H1 (cell line): ENCODE measurements around the gene CDC42EP1. TPM values are rescaled to one million over a fixed set of nuclear protein-coding genes. Genes with fewer than 3 reads are reported as not detected.

Experiments used
- CTCF ChIA-PET: fragments of 300-600 bp; sonication (Branson Sonifier 250); formaldehyde crosslinking; loops from one replicate; lab custom pipeline; 2021; ENCODE audit not compliant: partially characterized antibody; lab: Charles Lee
- POLR2A ChIA-PET: fragments of 300-600 bp; sonication (Branson Sonifier 250); formaldehyde crosslinking; loops from one replicate; lab custom pipeline; 2021; ENCODE audit warnings: inconsistent platforms; ENCODE audit not compliant: partially characterized antibody; lab: Charles Lee
- DNase-seq, 2 experiments: peaks; one replicate each; pipeline versions ENCODE4 v3.0.0 to v3.0.0-alpha.2; 2010 to 2022; ENCODE audit warnings: low spot score in 2 of 2, low read depth in 1 of 2, mixed read lengths in 1 of 2
- FAIRE-seq: peaks from 2 replicates; lab custom pipeline; 2011; peaks lifted over from hg19 to GRCh38; lab: Jason Lieb, UNC
- H2AFZ ChIP-seq: 2 replicates; pipeline ENCODE4 v1.8.1; 2012; ENCODE audit warnings: low read length, inconsistent platforms
- H2AK5ac ChIP-seq: 2 replicates; pipeline ENCODE4 v1.6.1; 2013; ENCODE audit warnings: low read depth, low read length
- H2BK120ac ChIP-seq: replicated peaks from 2 replicates; pipeline ENCODE3; 2013; ENCODE audit warnings: low read depth, low read length, inconsistent platforms
- H2BK12ac ChIP-seq: 2 replicates; pipeline ENCODE4 v1.6.1; 2013; ENCODE audit warnings: low read depth, low read length
- H2BK15ac ChIP-seq: 2 replicates; pipeline ENCODE4 v1.6.1; 2013; ENCODE audit warnings: low read length
- H2BK20ac ChIP-seq: 2 replicates; pipeline ENCODE4 v1.6.1; 2013; ENCODE audit warnings: low read length
- H2BK5ac ChIP-seq: 2 replicates; pipeline ENCODE4 v1.6.1; 2013; ENCODE audit warnings: low read depth, low read length
- H3K14ac ChIP-seq: 2 replicates; pipeline ENCODE4 v1.6.1; 2013; ENCODE audit warnings: inconsistent platforms; ENCODE audit not compliant: insufficient read length
- H3K18ac ChIP-seq: 2 replicates; pipeline ENCODE4 v1.6.1; 2013; ENCODE audit warnings: low read length; ENCODE audit errors: extremely low read depth
- H3K23ac ChIP-seq: 2 replicates; pipeline ENCODE4 v1.6.1; 2013; ENCODE audit warnings: inconsistent platforms; ENCODE audit not compliant: insufficient read length
- H3K23me2 ChIP-seq: 2 replicates; pipeline ENCODE4 v1.6.1; 2013; ENCODE audit warnings: low read depth, low read length
- H3K27ac ChIP-seq: 2 replicates; pipeline ENCODE4 v1.6.1; 2011; ENCODE audit warnings: low read depth, low read length, inconsistent platforms
- H3K27me3 ChIP-seq, 4 experiments: replicated peaks in 1 of 4; 1 replicate in 1 of 4; 2 replicates in 3 of 4; pipeline versions ENCODE4 v1.6.1 to v1.8.1; 2011 to 2013; ENCODE audit warnings: low read length in 3 of 4, mild to moderate bottlenecking in 3 of 4, inconsistent platforms in 2 of 4, mixed read lengths in 2 of 4, moderate library complexity in 1 of 4; ENCODE audit not compliant: control insufficient read depth in 3 of 4, insufficient read depth in 3 of 4; ENCODE audit errors: extremely low read depth in 1 of 4
- H3K36me3 ChIP-seq, 4 experiments: 2 replicates each; pipeline versions ENCODE4 v1.6.1 to v1.8.1; 2011 to 2013; ENCODE audit warnings: mild to moderate bottlenecking in 4 of 4, low read length in 3 of 4, moderate library complexity in 2 of 4, control low read depth in 1 of 4, inconsistent platforms in 1 of 4; ENCODE audit not compliant: insufficient read depth in 4 of 4, control insufficient read depth in 2 of 4
- H3K4ac ChIP-seq: replicated peaks from 2 replicates; pipeline ENCODE3; 2013; ENCODE audit warnings: low read length, low read depth, mixed read lengths, inconsistent platforms; ENCODE audit not compliant: insufficient read length
- H3K4me1 ChIP-seq, 4 experiments: replicated peaks in 1 of 4; 1 replicate in 1 of 4; 2 replicates in 3 of 4; pipeline versions ENCODE4 v1.6.1 to v1.8.1; 2011 to 2013; ENCODE audit warnings: low read length in 3 of 4, inconsistent platforms in 2 of 4, mixed read lengths in 1 of 4; ENCODE audit not compliant: insufficient read depth in 4 of 4, control insufficient read depth in 3 of 4
- H3K4me2 ChIP-seq, 2 experiments: 2 replicates each; pipeline versions ENCODE4 v1.6.1 to v1.8.1; 2011 to 2013; ENCODE audit warnings: low read depth in 2 of 2, low read length in 2 of 2, control low read depth in 1 of 2, inconsistent platforms in 1 of 2, mild to moderate bottlenecking in 1 of 2; ENCODE audit not compliant: insufficient read depth in 1 of 2
- H3K4me3 ChIP-seq, 4 experiments: fragments of 200-600, 300-600 bp in 1 of 4; sonication (generic), shearing (Covaris generic), sonication (Bioruptor Twin) in 1 of 4; 2 replicates each; pipeline versions ENCODE4 v1.5.1 to v1.8.1; 2011 to 2016; ENCODE audit warnings: low read length in 4 of 4, low read depth in 3 of 4, control low read depth in 2 of 4, inconsistent platforms in 2 of 4, mild to moderate bottlenecking in 2 of 4, mixed read lengths in 1 of 4, moderate library complexity in 1 of 4; ENCODE audit not compliant: insufficient read depth in 2 of 4; ENCODE audit errors: extremely low read depth in 1 of 4
- H3K56ac ChIP-seq: replicated peaks from 2 replicates; pipeline ENCODE3; 2013; ENCODE audit warnings: low read depth, mild to moderate bottlenecking, mixed read lengths, low read length, inconsistent platforms; ENCODE audit not compliant: insufficient read length
- H3K79me1 ChIP-seq: 2 replicates; pipeline ENCODE4 v1.6.1; 2013; ENCODE audit warnings: low read depth, low read length, control low read depth
- H3K79me2 ChIP-seq, 2 experiments: 2 replicates each; pipeline versions ENCODE4 v1.6.1 to v1.8.1; 2012 to 2013; ENCODE audit warnings: low read length in 2 of 2, mild to moderate bottlenecking in 2 of 2, inconsistent platforms in 1 of 2; ENCODE audit not compliant: insufficient read depth in 2 of 2, control insufficient read depth in 1 of 2
- H3K9ac ChIP-seq, 4 experiments: replicated peaks in 1 of 4; 1 replicate in 1 of 4; 2 replicates in 3 of 4; pipeline versions ENCODE4 v1.6.1 to v1.8.1; 2011 to 2013; ENCODE audit warnings: low read depth in 3 of 4, low read length in 3 of 4, control low read depth in 2 of 4, mild to moderate bottlenecking in 2 of 4, moderate library complexity in 2 of 4, inconsistent platforms in 1 of 4; ENCODE audit errors: extremely low read depth in 1 of 4
- H3K9me3 ChIP-seq, 2 experiments: 2 replicates each; pipeline versions ENCODE4 v1.6.1 to v1.8.1; 2012 to 2013; ENCODE audit warnings: mild to moderate bottlenecking in 2 of 2, moderate library complexity in 2 of 2, control low read depth in 1 of 2, inconsistent platforms in 1 of 2, low read depth in 1 of 2, low read length in 1 of 2, mixed read lengths in 1 of 2; ENCODE audit not compliant: insufficient read depth in 2 of 2
- H4K20me1 ChIP-seq, 2 experiments: replicated peaks in 1 of 2; 2 replicates each; pipeline versions ENCODE3 to v1.8.1; 2011 to 2013; ENCODE audit warnings: inconsistent platforms in 2 of 2, low read length in 2 of 2, mild to moderate bottlenecking in 1 of 2; ENCODE audit not compliant: insufficient read depth in 2 of 2, control insufficient read depth in 1 of 2
- H4K5ac ChIP-seq: 2 replicates; pipeline ENCODE4 v1.6.1; 2013; ENCODE audit warnings: low read length, low read depth, mixed read lengths, inconsistent platforms; ENCODE audit not compliant: insufficient read length
- H4K8ac ChIP-seq: 2 replicates; pipeline ENCODE4 v1.8.0; 2013; ENCODE audit warnings: mild to moderate bottlenecking, moderate library complexity, low read length, inconsistent platforms; ENCODE audit not compliant: insufficient read depth; ENCODE audit errors: extremely low read depth
- H4K91ac ChIP-seq: replicated peaks from 2 replicates; pipeline ENCODE3; 2013; ENCODE audit warnings: low read length, mixed read lengths, inconsistent platforms; ENCODE audit not compliant: insufficient read length
- ASH2L ChIP-seq: fragments of 200-600, 300-600 bp; sonication (generic); IDR thresholded peaks from one replicate; pipeline ENCODE4 v1.7.1; 2017; ENCODE audit warnings: low read length
- FOSL1 ChIP-seq: IDR thresholded peaks from 2 replicates; pipeline ENCODE4 v1.6.1; 2011; ENCODE audit warnings: mild to moderate bottlenecking, low read depth, low read length, moderate library complexity; ENCODE audit not compliant: insufficient read depth
- MAX ChIP-seq: IDR thresholded peaks from 2 replicates; pipeline ENCODE4 v1.6.1; 2012; ENCODE audit warnings: inconsistent platforms
- USF2 ChIP-seq: IDR thresholded peaks from 2 replicates; pipeline ENCODE4 v1.6.1; 2011; ENCODE audit warnings: low read length, improper control_type of control experiment
- WGBS, 2 experiments: shearing (Covaris generic) in 1 of 2; methylation state at CpG; one replicate each; pipeline versions ENCODE4 v1.1.6 to v1.1.7; 2013 to 2015; ENCODE audit warnings: low lambda C conversion rate in 2 of 2, mixed read lengths in 2 of 2, inconsistent platforms in 1 of 2, low coverage in 1 of 2, missing lambda C conversion rate in 1 of 2; ENCODE audit not compliant: insufficient replicate concordance in 2 of 2, insufficient coverage in 1 of 2, insufficient read length in 1 of 2; ENCODE audit errors: extremely low coverage in 1 of 2, missing lambda C conversion rate in 1 of 2; 5-methylcytosine and 5-hydroxymethylcytosine counted together
- polyA plus RNA-seq, 7 experiments: library from polyadenylated mRNA; depleted of rRNA in 3 of 7; stranded (reverse) in 5 of 7; unstranded in 2 of 7; fragments of >200 nt in 5 of 7; fragments of 200-250 nt in 2 of 7; gene quantifications; 1 replicate in 5 of 7; 2 replicates in 1 of 7; 4 replicates in 1 of 7; pipeline versions ENCODE4 v1.2.1 to v1.2.3, GENCODE V29; 2011 to 2013; ENCODE audit warnings: missing spikeins in 2 of 7, mixed read lengths in 2 of 7
- total RNA-seq: library from RNA; stranded (reverse); fragmentation: NEBNext Ultra II Directional; extraction: Animal tissue kit (Norgen Biotek cat#: 25700); gene quantifications from 2 replicates; pipeline ENCODE4 v1.2.1, GENCODE V29; 2021

CDC42EP1 gene
- total and polyA plus RNA-seq, 2 of the 8 experiments (the other 6 are each of a cell fraction or from before 2014, with no cell fraction given), result 8.3 to 11.2 TPM

DNA sequence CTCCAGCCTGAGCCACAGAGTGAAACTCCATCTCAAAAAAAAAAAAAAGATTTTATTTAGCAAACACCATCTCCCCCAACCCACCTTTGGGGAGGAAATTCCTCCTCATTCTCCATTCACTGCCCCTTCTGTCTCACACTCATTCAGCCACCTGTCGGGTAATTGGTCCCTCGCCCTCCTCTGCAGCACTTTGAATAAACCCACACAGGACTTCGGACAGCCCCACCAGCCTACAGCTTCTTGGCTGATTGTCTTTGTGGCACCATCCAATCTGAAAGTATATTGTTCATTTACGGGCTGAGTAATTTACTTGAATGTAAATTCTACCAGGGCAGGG lies 40.9 kb downstream of the CDC42EP1 start:
- Histone ChIP-seq H2BK5ac (no peak overlapping the region; the same call in 1 of the 2 replicates), H3K4me3 (peak overlapping the region in 2 of 4 experiments; percentile 9 to 26; a peak in 2 of 8 replicates), H4K5ac (no peak overlapping the region), H4K91ac (no peak overlapping the region), H2BK15ac (no peak overlapping the region), H3K79me2 (no peaks in the 10 kb centered on the region), H3K27ac (0 out of 2 replicates have a peak overlapping the region, but pooled peaks have one; percentile 4), H3K4me1 (peaks cover 0 to 8% (median 4%) of the 10 kb centered on the region in 4 experiments; a peak in 3 of 7 replicates), H2AK5ac (no peak overlapping the region), H3K36me3 (no peaks in the 10 kb centered on the region), H2BK20ac (no peak overlapping the region; the same call in 1 of the 2 replicates), H4K20me1 (no peaks in the 10 kb centered on the region), H3K18ac (peak overlapping the region; percentile 35; the same call in 1 of the 2 replicates), H2BK120ac (no peak overlapping the region), H3K27me3 (no peaks in the 10 kb centered on the region), H3K23ac (no peak overlapping the region), H3K4ac (no peak overlapping the region), H3K4me2 (peak overlapping the region; percentile 38 to 55; a peak in 3 of 4 replicates), H3K23me2 (no peaks in the 10 kb centered on the region), H3K14ac (no peak overlapping the region), H2BK12ac (no peak overlapping the region), H4K8ac (no peak overlapping the region), H3K9me3 (no peaks in the 10 kb centered on the region), H2AFZ (no peak overlapping the region), H3K56ac (no peak overlapping the region), H3K79me1 (no peaks in the 10 kb centered on the region), H3K9ac (no peak overlapping the region)
- ChIA-PET POLR2A (interaction anchor here (0.8 kb wide), 1 partner anchor 17 kb away, joined by 3 read pairs; no protein-coding TSS in a partner anchor), CTCF (interaction anchor here (0.6 to 3.6 kb wide), 7 partner anchors 9 to 123 kb away, joined by 3 to 14 read pairs (median 4); no protein-coding TSS in a partner anchor)
- 57% methylated on average over 4 of the region's 4 CpGs; no CpG with 5 or more reads in 1 of the 2 experiments for WGBS, 2 experiments
- DNase-seq, result no peak
- no peak for FAIRE-seq
- TF ChIP-seq USF2 (no peak), FOSL1 (no peak), ASH2L (no peak), MAX (no peak)
